Stimulated activated CD8-positive, alpha-beta memory T cell treated with anti-CD3 and anti-CD28 coated beads, Interleukin-12 subunit alpha, Interleukin-12 subunit beta, amount 100 ng/mL, for 4 hours (primary cell): ENCODE measurements around the gene MOCS3.
"Not testable (repeated sequence)": the region's sequence is repeated elsewhere in the genome, so short reads cannot be mapped to it uniquely, and the experiment has no call there.

Source experiments
- DNase-seq: peaks from one replicate; pipeline ENCODE4 v3.0.0-alpha.2; 2020; ENCODE audit warnings: low read depth

The MOCS3 gene

DNA sequence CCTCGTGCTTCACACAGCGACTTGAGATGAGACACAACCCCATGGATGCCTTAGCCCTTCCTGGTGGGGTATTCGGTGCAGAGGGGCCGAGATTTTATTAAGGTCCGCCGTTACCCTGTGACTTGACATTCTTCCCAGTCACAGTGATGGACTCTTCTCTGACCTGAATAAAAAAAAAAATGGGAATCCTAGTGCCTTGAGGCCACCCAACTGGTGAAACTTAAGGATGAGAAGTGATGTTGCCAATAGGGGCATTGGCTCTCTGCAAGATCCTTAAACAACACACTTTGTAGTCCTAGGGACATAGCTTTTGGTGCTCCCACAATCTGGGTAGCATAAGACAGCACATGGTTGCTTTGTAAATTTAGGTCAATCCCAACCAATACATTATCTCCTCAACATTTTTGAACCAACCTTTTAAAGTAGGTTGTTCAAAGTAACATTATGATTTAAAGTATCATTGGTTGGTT is 26.6 kb upstream of the MOCS3 start:
- no peak for DNase-seq

GRCh38 chr20:50932691-50933280 is 25.8 kb upstream of the MOCS3 start:
- DNase-seq: no peak

GRCh38 chr20:50933589-50933988 is 25.0 kb upstream of the MOCS3 start:
- no peak for DNase-seq

DNA sequence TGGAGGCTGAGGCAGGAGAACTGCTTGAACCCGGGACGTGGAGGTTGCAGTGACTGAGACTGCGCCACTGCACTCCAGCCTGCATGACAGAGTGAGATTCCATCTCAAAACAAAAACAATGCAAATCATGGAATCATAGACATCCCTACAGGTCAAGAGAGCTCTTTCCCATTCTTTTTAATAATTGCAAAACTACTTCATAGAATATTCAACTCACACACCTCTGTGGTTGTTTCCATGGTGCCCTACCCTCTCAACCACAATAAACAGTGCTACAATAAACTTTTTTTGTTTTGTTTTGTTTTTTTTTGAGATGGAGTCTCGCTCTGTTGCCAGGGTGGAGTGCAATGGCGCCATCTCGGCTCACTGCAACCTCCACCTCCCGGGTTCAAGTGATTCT is 15.5 kb upstream of the MOCS3 start:
- DNase-seq: no peak

GRCh38 chr20:50948132-50948785 is 10.4 kb upstream of the MOCS3 start:
- DNase-seq: no peak

GRCh38 chr20:50953196-50953595 is 5.4 kb upstream of the MOCS3 start:
- DNase-seq: no peak

- no peak for DNase-seq
These were observed 4.8 kb upstream of the MOCS3 start for GRCh38 chr20:50953821-50954220.

DNA sequence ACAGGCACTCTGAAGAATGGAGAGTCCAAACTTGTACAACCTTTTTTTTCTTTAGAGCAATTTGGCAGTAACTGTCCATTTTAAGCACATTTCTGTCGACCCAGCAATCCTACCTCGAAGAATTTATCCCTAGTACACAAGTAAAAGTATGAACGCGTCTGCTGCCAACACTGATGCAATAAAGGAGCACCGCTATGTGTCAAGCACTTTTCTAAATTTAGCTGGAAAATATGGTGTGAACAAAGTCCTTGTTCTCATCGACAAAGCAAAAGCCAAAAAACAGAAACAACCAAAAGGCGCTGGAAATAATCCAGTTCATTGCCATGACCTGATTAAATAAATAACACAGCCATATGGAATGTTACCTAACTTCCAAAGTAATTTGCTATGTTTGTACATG is 1.3 kb upstream of the MOCS3 start:
- no peak for DNase-seq

DNA sequence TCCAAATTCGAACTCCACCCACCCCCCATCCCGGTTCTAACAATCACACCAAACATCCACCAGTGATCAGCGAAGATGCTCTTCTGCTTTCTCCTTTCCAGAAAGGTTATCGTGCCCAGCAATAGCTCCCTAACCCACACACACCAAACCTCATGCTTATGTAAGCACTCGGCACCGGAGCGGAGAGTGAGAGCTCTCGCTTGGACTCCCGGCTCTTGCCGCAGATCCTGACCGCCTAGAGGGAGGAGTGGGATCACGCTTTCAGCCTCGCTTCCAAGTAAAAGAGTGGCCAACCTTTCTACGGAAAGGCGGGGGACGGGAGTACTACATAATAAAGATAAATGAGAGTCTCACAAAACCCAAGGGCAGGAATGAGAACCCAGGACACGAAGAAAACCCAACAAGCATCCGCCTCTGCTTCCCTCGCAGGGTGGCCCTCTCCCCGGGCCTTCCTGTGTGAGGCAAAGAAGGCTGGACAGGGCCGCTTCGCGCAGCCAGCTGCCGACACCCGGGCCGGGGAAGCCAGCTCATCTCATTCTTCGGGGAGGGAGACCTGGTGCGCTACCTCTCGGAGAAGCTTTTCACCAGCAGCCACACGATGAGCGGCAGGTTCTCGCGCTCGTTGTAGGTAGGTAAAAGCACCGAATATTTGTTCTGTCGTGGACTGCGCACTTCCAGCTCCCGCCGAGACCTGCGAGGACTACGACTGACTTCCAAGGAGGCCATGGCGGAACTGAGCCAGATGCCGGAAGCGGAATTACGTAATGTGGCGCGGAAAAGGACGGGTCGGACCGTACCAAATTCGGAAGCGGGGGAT is 612 bp upstream of the MOCS3 start, which contains the start of gene DPM1:
Gene DPM1, minus strand, starts transcription at position 735 of the 817 bp plus-strand sequence. Its CDS starts 9 bp downstream, at position 726.
- peak; percentile 74 for DNase-seq

DNA sequence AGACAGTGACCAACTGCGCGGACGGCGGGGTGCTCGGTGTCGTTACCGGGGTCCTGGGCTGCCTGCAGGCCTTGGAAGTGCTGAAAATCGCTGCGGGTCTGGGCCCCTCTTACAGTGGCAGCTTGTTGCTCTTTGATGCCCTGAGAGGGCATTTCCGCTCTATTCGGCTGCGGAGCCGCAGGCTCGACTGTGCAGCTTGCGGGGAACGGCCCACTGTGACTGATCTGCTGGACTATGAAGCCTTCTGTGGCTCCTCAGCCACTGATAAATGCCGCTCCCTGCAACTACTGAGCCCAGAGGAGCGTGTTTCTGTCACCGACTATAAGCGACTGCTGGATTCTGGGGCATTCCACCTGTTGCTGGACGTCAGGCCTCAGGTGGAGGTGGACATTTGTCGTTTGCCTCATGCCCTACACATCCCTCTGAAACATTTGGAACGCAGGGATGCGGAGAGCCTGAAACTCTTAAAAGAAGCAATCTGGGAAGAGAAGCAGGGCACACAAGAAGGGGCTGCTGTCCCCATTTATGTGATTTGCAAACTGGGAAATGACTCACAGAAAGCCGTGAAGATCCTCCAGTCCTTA is 1.0 kb downstream of the MOCS3 start:
- DNase-seq: no peak

- no peak for DNase-seq
These were observed 9.0 kb downstream of the MOCS3 start for GRCh38 chr20:50967586-50967985.

DNA sequence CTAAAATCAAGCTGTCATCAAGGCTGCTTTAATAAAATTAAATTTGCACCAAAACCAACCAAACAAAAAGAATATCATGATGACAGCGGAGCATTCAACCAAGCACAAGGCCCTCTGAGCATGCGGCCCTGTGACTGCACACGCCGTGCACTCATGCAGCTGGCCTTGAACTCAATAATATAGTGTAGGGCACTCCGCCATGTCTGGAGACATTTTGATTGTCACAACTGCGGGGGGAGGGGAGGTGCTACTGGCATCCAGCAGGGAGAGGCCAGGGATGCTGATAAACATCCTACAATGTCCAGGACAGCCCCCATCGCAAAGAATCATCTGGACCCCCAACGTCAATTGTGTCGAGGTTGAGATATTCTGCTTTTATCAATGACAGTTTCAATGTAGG is 9.7 kb downstream of the MOCS3 start:
- DNase-seq: no peak

- DNase-seq: no peak
These were observed 10.8 kb downstream of the MOCS3 start for GRCh38 chr20:50969435-50969834.

DNA sequence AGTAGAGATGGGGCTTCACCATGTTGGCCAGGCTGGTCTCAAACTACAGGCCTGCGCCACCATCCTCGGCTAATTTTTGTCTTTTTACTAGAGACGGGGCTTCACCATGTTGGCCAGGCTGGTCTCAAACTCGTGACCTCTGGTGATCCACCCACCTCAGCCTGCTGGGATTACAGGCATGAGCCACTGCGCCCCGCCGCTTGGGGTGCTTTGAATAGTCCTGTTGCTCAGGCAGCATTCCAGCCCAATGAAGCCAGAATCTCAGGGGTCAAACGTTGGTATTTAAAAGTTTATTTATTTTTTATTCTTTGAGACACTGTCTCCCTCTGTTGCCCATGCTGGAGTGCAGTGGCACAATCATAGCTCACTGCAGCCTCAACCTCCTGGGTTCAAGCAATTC is 11.3 kb downstream of the MOCS3 start:
- DNase-seq: no peak

- no peak for DNase-seq
These were observed 17.2 kb downstream of the MOCS3 start for GRCh38 chr20:50975701-50976330.

DNA sequence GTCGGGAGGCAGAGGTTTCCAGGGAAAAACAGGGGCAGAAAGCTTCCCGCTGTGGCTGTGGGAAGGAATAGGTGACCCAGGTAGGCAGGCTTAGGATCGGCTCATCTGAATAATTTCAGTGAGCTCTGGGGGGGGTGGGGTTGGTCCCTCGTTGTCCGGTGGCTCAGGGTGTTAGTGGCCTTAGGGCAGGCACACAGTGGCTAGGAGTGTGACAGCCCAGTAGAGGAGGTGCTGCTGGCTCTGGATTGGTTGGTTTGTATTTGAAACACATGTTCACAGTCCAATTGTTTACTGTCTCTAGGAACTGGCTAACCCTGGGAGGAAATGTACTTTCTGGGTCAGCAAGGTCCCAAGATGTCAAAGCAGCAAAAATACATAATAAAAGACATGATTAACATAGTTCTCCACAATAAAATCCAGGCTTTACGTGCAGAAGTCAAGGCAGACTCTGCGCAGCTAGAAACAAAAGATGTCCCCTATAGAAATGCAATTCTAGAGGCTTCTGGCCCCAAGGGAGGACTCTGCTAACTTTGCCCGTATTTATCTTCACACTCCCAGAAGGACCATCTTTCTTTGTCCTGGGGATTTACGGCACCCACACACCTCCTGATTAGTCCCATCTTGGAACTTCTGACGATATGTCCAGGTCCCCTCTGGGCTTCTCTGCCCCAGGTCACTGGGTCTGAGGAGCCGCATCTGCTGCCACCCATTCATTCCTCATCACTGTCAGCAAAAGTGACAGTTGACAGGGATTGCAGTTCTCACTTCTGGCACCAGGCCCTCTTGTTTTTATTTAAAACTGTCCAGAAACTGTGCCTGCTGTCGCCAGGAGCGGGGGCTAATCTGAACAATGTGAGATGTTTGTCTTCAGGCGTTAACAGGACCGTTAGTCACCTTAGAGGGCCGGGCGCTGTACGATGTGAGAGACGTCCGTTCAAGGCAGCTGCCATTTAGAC is 18.7 kb downstream of the MOCS3 start:
- no peak for DNase-seq

DNA sequence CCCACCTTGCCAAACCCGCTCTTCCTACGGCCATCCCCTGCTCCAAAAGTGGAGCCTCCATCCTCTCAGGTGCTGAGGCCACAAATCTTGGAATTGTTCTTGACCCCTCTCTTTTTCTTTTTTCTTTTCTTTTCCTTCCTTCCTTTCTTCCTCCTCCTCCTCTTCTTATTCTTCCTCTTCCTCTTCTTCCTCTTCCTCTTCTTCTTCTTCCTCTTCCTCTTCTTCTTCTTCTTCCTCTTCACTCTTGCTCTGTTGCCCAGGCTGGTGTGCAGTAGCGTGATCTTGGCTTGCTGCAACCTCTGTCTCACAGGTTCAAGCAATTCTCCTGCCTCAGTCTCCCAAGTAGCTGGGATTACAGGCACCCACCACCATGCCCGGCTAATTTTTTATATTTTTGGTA is 19.9 kb downstream of the MOCS3 start:
- not testable (repeated sequence) for DNase-seq

DNA sequence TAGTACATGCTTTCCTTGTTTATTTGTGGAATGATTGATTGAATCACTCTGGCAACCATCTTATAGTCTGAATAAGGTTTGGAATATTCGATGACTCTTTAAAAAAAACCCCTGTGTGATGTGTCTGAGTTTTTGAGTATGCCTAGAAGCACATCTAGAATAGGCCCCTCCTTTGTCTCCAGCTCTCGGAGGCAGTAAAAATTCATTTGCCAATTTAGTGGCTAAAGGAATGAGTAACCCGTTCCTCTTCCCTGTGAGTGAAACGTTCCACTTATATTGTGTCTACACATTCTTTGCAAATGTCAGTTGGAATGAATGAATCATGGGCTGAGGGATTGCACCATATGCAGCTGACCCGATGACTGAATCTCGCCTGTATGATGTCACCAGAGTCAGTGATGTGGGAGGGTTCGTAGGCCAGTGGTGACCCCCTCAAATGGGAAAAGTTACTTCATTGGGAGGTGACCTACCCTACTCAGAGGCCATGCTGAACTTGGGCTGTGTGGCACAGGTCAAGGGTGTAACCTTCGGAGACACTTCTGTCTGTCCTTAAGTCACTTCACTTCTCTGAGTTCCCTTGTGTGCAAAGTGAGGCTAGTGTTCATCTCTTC is 21.6 kb downstream of the MOCS3 start:
- DNase-seq: no peak

- DNase-seq: no peak
These were observed 22.5 kb downstream of the MOCS3 start for GRCh38 chr20:50980851-50981713.

DNA sequence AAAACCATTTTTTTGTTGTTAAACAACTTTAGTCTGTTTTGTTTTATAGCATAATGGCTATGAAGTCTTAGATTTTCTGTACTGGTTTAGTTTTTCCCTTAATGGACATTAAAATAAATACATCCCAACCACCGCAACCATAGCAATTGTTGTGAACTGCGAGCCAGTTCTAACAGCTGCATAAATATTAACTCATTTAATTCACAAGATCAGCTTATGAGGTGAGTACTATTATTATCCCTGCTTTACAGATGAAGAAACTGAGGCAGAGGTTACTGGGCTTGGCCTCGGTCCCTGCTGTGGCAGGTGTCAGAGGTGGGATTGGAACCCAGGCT is 23.1 kb downstream of the MOCS3 start:
- no peak for DNase-seq
